HG02852 (cell line): ENCODE measurements around the gene RRM2.

ENCODE experiments used
- ATAC-seq: cut with Tn5 transposase; IDR thresholded peaks from one replicate; pipeline ENCODE4 v1.9.1; 2021; ENCODE audit warnings: mild to moderate bottlenecking, moderate library complexity; ENCODE audit not compliant: unreplicated experiment

RRM2 gene

DNA sequence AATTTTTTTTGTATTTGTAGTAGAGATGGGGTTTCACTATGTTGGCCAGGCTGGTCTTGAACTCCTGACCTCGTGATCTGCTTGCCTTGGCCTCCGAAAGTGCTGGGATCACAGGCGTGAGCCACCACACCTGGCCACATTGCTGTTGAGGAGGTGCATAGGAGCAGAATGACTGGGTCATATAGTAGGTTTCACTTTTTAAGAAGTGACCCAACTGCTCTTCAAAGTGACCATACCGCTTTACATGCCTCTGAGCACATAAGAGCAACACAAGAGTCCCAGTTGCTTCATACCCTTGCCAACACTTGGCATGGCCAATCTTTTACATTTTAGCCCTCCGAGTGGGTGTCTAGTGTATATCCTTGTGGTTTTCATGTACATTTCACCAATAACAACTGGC, 28.9 kb downstream of the RRM2 start:
- ATAC-seq: no peak

DNA sequence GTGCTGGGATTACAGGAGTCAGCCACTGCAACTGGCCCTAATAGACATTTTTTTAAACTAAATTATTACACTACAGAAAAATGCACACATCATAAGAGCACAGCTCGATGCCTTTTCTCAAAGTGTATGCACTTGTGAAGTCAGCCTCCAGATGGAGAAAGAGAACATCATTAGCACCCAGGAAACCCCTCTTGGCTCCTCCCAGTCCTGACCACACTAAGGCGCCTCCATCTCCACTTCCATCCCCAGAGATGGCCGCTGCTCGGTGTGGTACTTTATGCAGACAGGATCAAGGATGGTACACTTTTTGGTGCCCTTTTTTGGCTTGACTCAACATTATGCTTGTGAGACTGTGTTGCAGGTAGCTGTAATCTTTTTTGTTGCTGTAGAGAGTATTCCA, 34.8 kb downstream of the RRM2 start:
- ATAC-seq: no peak

DNA sequence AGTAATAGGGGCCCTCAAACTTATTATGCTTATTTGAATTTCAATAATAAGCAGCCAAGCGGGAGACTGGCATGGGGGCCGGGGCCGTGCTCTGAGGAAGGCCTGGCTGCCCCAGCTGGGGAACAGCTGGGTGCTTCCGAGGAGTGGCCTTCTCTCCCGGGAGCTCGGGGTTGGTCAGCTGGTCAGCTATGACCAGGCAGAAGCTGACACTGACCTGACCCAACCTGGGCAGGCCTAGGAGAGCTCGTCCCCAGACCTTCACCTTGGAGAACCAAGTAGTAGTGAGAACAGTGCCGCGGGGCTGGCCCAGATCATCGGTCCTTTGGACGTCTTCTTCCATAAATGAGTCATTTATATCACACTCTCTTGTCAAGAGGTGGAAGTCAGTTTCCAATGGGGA, 36.1 kb downstream of the RRM2 start:
- no peak for ATAC-seq

DNA sequence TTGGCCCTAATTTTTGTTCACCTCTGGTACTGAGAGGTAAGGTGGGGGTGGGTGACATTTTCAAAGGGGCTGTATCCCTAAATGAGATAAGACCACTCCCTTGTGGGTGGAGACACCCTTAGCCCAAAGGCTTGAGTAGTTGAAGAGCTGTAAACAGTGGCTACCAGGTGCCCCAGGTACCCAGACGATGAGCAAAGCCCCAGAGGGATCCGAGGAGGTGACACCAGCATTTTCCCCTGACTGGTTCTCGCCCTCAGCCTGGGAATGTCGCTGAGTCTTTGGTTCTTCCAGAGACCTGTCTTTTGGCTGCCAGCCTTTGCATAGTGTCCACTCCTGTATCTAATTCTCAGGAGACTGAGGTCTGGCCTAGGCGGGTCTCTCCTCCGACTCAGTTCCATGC, 36.5 kb downstream of the RRM2 start:
- no peak for ATAC-seq

DNA sequence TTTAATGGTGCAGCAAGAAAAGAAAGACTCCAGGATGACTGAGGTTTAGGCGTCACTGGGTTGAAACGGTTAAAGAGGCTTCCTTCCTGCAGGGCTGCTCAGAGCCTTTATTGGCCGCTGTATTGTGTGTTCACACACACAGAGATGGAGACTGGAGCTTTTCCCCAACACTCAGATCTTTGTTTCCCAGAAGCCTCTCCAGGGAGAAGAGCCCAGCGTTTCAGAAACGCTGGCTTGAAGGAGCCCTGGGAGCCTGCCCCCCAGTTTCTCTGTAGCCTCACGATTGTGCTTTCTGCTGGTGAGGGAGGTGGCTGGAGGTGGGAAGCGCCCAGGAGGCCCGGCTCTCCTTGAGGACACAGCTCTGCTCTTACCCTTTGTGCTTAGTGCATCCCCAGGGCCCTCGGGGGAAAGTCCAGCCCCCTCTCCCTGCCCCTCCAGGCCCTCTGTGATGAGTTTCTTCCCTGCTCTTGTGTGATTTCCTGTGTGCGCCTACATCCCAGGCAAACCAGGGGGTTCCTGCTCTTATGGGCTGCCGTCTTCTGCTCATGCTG, 37.1 kb downstream of the RRM2 start:
- no peak for ATAC-seq

DNA sequence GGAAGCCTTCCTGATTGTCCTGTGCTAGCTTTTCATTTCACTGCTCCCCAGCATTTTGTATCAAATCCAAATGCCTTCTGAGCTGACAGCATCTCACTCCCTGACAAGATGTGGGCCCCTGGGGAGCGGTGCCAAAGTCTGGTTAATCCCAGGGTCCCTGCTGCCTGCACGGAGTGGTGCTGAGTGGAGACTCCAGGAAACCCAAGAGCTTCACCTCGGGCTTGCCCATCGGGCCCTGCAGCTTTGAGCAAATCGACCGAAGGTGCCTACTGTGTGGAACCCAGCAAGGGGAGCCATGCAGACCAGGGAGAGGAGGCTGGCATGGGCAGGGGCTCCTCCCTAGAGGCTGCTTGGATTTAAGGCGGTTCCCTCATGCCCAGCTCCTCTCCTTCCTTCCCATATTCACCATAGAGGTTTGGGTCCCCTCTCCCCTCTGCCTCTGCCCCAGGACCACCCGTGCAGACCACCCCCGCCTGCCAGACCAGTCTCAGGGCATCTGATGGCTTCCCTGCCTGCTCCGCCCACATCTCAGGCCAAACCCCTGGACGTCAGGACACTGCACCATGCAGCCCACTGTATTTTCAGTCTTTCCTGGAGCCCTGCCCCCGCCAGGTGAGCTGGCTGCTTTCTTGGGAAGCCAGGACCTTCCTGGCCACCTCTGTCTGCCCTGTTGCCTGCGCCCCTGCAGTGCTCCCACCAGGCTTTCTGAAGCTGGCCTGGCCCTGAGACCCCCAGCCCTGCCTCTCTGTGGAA, 37.8 kb downstream of the RRM2 start:
- no peak for ATAC-seq

- no peak for ATAC-seq
Observed at GRCh38 chr2:10161206-10161931, 38.8 kb downstream of the RRM2 start.

DNA sequence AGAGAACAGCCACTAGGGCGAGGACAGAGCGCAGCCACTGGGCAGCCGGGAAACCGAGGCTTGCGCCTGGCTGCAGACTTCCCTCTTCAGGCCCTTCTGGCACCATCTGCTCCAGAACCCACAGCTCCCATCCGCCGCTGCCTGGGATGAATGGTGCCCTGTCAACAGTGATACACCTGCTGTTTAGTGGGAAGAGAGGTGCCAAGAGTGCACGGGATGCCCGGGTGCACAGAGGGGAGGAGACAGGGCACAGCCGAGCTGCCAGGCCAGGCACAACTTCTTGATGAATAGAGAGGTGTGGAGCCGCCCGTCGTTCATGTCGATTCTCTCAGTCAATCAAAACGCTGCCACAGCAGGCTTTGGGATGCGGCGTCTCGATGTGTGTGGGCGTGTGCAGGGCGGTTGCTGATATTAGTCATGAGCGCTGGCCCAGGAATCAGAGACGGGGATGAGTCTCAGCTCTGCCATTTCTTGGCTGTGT, 39.5 kb downstream of the RRM2 start:
- ATAC-seq: no peak

GRCh38 chr2:10162586-10163497, 40.3 kb downstream of the RRM2 start:
- no peak for ATAC-seq

DNA sequence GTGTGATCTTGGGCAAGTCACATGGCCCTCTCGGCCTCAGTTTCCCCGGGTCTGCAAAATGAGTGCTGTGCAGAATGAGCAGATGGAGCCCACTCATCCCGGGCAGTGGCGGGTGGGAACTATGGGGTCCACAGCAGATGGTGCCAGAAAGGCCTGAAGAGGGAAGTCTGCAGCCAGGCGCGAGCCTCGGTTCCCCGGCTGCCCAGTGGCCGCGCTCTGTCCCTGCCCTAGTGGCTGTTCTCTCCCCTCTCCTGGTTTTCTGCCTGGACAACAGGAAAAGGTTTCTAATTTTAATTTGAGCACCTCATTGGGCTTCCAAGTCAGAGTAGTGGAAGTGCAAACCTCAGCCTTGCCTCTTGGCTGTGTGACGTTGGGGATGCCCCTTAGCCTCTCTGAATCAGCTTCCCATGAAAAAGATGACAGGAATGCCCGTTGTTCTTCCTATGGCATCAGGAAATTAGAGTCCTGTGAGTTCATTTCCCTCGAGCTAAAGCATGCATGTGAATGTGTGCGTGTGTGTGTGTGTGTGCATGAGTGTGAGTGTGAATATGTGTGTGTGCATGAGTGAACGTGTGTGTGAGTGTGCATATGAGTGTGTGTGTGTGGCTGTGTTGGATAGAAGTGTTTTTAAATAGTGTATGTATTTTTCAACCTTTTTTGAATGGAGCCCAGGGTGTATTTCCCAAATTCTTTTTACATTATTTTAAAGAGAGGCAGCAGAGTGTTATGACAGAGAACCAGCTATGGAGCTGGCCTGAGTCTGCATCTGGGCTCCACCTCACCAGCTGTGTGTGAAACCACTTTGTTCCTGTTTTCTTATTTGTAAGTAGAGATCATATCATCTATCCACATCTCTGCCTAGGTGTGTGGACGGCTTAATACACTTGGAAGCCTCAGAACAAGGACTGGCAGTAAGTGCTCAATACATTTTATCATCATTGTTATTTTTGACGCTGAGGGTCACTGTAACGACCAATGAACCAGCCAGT, 41.3 kb downstream of the RRM2 start:
- no peak for ATAC-seq

DNA sequence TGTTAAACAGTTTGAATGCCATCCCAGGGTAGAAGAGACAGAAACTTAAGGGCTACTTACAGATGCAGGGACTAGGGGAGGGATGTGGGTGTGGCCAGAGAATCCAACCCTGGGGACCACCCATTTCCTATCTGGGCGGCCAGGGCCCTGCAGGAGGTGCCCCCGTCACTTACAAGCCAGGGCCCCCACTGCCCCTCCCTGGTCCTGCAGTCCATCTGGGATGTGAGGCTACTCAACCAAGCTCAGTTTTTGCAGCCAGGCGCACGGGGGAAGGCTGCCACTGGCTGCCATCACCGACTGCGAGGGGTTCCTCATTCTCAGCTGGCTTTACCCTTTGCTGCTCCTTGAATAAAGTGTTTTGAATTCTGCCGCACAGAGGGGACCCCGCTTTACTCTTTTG, 42.1 kb downstream of the RRM2 start:
- ATAC-seq: no peak

GRCh38 chr2:10165282-10165681, 42.7 kb downstream of the RRM2 start:
- no peak for ATAC-seq

DNA sequence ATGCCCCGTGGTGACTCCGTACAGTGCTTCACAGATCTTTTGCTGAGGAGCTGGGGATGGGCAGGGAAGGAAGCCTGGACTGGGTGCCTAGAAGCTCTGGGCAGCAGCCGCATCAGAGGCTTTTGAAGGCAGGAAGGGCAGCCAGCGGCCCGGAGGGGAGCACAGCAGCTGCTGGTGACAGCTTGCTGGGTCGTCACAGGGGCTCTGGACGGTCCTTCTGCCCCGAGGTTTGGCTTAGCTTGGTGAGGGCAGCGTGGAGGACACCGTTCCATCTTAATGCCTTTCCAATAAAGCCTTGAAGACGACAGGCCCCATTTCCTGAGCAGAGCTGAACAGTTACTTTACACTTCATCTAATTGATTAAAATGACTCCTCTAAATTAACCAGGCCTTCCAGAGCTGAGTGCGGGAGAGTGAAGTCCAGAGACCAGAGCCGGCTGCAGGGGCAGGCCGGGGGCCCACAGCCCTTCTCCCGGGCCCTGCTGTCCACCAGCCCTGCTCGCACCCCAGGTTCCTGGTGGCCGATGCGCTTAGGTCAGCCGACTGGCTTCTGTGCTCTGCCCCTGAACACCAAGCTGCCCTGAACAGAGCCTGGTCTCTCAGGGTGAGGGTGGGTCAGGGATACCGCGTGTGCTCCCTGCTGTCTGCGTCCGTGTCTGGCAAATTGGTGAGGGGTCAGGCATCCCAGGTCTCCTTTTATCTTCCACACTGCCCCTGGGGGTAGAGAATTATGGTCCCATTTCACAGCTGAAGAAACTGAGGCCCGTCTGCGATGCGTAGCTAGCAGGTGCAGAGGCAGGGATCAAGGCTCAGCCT, 43.5 kb downstream of the RRM2 start:
- ATAC-seq: no peak

GRCh38 chr2:10166676-10167292, 44.2 kb downstream of the RRM2 start:
- no peak for ATAC-seq

DNA sequence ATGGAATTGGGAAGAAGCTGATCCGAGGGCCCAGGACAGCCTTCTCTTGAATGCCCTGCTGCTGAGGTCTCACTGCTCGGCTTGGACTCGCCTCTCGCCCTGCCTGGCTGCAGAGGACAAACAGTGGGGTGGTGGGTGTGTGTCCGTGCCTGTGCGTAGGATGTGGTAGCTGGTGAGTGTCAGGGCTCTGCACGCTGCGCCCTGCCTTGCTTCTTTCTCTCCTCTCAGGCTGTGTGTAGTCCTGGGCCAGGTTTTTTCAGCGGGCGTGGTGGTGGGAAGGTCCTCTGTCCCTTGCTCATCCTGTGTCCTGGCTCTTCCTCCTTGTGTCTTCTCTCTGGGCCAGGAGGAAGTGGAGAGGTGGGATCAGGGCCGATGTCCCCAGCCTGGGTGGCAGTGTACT, 44.8 kb downstream of the RRM2 start:
- ATAC-seq: no peak

- ATAC-seq: no peak
Observed at GRCh38 chr2:10168221-10168620, 45.7 kb downstream of the RRM2 start.

DNA sequence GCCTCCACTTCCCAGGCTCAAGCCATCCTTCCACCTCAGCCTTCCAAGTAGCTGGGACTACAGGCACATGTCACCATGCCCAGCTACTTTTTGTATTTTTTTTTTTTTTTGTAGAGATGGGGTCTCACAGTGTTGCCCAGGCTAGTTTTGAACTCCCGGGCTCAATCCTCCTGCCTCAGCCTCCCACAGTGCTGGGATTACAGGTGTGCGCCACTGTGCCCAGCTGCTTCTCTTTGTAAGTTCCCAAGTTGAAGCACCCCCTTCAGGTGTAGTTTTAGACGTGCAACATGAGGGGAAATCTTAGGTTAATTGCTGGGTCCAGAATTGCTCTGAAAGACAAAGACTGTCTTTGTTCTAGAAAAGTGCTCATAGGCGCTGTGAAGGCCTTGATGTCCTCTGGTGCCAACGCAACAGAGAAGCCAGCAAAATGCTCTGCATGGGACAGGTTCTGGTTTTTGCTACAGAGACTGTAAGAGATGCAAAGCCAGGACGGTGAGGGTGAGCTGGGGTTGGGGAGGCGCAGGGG, 46.6 kb downstream of the RRM2 start:
- no peak for ATAC-seq

DNA sequence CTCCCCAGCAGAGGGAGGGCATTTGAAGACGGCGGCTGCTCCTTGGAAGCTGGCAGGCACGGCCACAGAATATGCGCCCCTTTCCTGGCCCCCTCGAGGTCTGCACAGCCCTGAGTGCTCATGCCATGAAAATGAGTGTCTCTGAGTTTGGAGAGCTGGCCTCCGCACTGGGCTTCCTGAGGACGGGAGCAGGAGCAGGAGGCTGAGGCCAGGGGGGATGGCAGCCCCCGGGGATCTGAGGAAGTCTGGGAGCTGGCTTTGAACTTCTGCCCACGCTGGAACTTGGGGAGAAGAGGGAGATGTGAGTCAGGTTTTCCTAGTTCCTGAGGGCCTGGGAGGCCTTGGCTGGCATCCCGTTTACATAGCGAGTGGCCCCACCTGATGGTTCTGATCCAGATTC, 47.0 kb downstream of the RRM2 start:
- no peak for ATAC-seq
